ENCODE measurements around the gene ACER1. TPM values are rescaled to one million over a fixed set of nuclear protein-coding genes. Genes with fewer than 3 reads are reported as not detected.

Gene ACER1
- total and polyA plus RNA-seq, 2 of the 13 experiments (the other 11 are each of a cell fraction or from before 2014, with no cell fraction given): not detected

DNA sequence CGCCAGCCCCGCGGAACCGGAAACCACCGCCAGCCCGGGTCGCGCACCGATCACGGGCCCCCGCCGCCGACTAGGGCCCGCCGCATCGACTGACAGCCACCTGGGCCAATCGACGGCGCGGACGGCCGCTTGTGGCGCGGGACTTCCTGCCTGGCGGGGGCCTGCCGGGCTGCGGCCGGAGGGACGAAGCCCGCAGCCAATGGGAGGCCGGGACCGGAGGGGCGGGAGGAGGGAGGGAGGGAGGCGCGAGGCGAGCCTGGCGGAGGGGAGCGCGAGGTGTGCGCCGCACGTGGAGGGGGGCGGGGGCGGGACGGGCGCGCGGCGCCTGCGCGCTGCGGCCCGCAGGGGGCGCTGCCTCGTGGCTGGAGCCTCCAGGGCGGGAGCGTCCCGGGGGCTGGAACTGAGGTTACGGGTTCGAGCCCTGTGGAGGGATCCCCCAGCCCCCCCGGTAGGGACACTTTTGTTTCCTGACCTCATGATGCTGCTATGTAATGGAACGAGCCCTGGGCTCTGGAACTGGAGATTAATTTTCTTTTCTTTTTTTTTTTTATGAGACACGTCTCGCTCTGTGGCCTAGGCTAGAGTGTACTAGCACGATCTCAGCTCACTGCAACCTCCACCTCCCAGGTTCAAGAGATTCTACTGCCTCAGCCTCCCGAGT, 53.4 kb downstream of the ACER1 start, which contains the start of gene MLLT1 (continued):
- TF ChIP-seq SOX6 (IDR thresholded peaks at IDR 0.05) (no peak), SOX6 (CRISPR knock-in tag; IDR thresholded peaks at IDR 0.05) (peak; percentile 28; the same call in 1 of the 2 replicates), SMC3 (IDR thresholded peaks at IDR 0.05; ENCODE audit: low read length) (no peak), ZNF317 (CRISPR knock-in tag; IDR thresholded peaks at IDR 0.05) (0 out of 2 replicates have a peak, but pooled peaks have one; percentile 23), BRD4 (CRISPR knock-in tag; IDR thresholded peaks at IDR 0.05) (no peak), ZZZ3 (CRISPR knock-in tag; IDR thresholded peaks at IDR 0.05; ENCODE audit: borderline replicate concordance) (no peak), ZNF274 (CRISPR knock-in tag; IDR thresholded peaks at IDR 0.05) (0 out of 2 replicates have a peak, but pooled peaks have one; percentile 46), ISL2 (CRISPR knock-in tag; IDR thresholded peaks at IDR 0.05) (no peak), ZNF878 (CRISPR knock-in tag; IDR thresholded peaks at IDR 0.05) (no peak), NR2F6 (IDR thresholded peaks at IDR 0.05) (no peak), NR2F6 (CRISPR knock-in tag; IDR thresholded peaks at IDR 0.05) (no peak), TIGD3 (CRISPR knock-in tag; IDR thresholded peaks at IDR 0.05; ENCODE audit: borderline replicate concordance) (no peak), RAD51 (IDR thresholded peaks at IDR 0.05; ENCODE audit: borderline replicate concordance) (no peak), ATF6 (CRISPR knock-in tag; conservative IDR thresholded peaks at IDR 0.05) (peak; percentile 72; the same call in 1 of the 2 replicates), ZNF382 (CRISPR knock-in tag; IDR thresholded peaks at IDR 0.05; ENCODE audit: borderline replicate concordance) (no peak), KAT7 (CRISPR knock-in tag; IDR thresholded peaks at IDR 0.05; ENCODE audit: borderline replicate concordance) (no peak), ZNF788 (CRISPR knock-in tag; IDR thresholded peaks at IDR 0.05; ENCODE audit: borderline replicate concordance) (0 out of 2 replicates have a peak, but pooled peaks have one; percentile 43), FOSL1 (CRISPR knock-in tag; IDR thresholded peaks at IDR 0.05; ENCODE audit: borderline replicate concordance) (no peak), ZNF251 (CRISPR knock-in tag; IDR thresholded peaks at IDR 0.05) (no peak)
- TF ChIP-seq, protein P1, sequence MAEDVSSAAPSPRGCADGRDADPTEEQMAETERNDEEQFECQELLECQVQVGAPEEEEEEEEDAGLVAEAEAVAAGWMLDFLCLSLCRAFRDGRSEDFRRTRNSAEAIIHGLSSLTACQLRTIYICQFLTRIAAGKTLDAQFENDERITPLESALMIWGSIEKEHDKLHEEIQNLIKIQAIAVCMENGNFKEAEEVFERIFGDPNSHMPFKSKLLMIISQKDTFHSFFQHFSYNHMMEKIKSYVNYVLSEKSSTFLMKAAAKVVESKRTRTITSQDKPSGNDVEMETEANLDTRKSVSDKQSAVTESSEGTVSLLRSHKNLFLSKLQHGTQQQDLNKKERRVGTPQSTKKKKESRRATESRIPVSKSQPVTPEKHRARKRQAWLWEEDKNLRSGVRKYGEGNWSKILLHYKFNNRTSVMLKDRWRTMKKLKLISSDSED (CRISPR knock-in tag; IDR thresholded peaks at IDR 0.05): no peak
- TF ChIP-seq, protein P2, sequence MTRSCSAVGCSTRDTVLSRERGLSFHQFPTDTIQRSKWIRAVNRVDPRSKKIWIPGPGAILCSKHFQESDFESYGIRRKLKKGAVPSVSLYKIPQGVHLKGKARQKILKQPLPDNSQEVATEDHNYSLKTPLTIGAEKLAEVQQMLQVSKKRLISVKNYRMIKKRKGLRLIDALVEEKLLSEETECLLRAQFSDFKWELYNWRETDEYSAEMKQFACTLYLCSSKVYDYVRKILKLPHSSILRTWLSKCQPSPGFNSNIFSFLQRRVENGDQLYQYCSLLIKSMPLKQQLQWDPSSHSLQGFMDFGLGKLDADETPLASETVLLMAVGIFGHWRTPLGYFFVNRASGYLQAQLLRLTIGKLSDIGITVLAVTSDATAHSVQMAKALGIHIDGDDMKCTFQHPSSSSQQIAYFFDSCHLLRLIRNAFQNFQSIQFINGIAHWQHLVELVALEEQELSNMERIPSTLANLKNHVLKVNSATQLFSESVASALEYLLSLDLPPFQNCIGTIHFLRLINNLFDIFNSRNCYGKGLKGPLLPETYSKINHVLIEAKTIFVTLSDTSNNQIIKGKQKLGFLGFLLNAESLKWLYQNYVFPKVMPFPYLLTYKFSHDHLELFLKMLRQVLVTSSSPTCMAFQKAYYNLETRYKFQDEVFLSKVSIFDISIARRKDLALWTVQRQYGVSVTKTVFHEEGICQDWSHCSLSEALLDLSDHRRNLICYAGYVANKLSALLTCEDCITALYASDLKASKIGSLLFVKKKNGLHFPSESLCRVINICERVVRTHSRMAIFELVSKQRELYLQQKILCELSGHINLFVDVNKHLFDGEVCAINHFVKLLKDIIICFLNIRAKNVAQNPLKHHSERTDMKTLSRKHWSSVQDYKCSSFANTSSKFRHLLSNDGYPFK (CRISPR knock-in tag; IDR thresholded peaks at IDR 0.05; ENCODE audit: borderline replicate concordance): no peak
